Psoas muscle (tissue), 8 donors: Measurements from ENCODE around the gene C18orf63. TPM values are rescaled to one million over a fixed set of nuclear protein-coding genes. Genes with fewer than 3 reads are reported as not detected.
"Not testable (repeated sequence)": the region's sequence is repeated elsewhere in the genome, so short reads cannot be mapped to it uniquely, and the experiment has no call there.

Source experiments
- ATAC-seq, 4 donors: fragments of 200-7000 bp; cut with Tn5 transposase; one replicate each; pipeline ENCODE4 v1.9.1; 2020; ENCODE audit warnings: moderate library complexity in 3 of 4, mild to moderate bottlenecking in 2 of 4
- DNase-seq, 2 donors: peaks; one replicate each; pipeline ENCODE4 v3.0.0-alpha.2; 2020
- H3K27ac ChIP-seq: fragments of 200-600 bp; one replicate; pipeline ENCODE4 v1.8.0; 2022
- H3K27me3 ChIP-seq, 3 donors: fragments of 200-600 bp in 1 of 3; one replicate each; pipeline versions ENCODE4 v1.6.1 to v1.8.0; 2013 to 2022; ENCODE audit warnings: low read length in 2 of 3, mild to moderate bottlenecking in 2 of 3, moderate library complexity in 1 of 3; ENCODE audit not compliant: insufficient read depth in 3 of 3
- H3K36me3 ChIP-seq, 2 donors: fragments of 200-600 bp in 1 of 2; one replicate each; pipeline versions ENCODE4 v1.6.1 to v1.8.0; 2013 to 2022; ENCODE audit warnings: low read depth in 1 of 2, mild to moderate bottlenecking in 1 of 2, moderate library complexity in 1 of 2; ENCODE audit not compliant: insufficient read depth in 1 of 2
- H3K4me1 ChIP-seq: fragments of 200-600 bp; one replicate; pipeline ENCODE4 v1.8.0; 2022
- H3K4me3 ChIP-seq: fragments of 200-600 bp; one replicate; pipeline ENCODE4 v1.8.0; 2022; ENCODE audit warnings: mild to moderate bottlenecking
- H3K9me3 ChIP-seq: fragments of 200-600 bp; one replicate; pipeline ENCODE4 v1.8.0; 2022
- CTCF ChIP-seq: fragments of 200-600 bp; IDR thresholded peaks from one replicate; pipeline ENCODE4 v1.8.0; 2022; ENCODE audit warnings: antibody characterized with exemption
- WGBS, 3 donors: extraction: QIAGEN DNeasy Blood & Tissue Kit; methylation state at CpG; one replicate each; pipeline versions ENCODE4 v1.1.6 to v1.1.7; 2013; 5-methylcytosine and 5-hydroxymethylcytosine counted together
- intact Hi-C, 2 donors: fragments of 100-400 bp; cut with DNase I; formaldehyde crosslinking; loops; one replicate each; pipeline versions ENCODE4 v1.11.0 to v1.14.2; 2022
- polyA plus RNA-seq, 3 donors: library from polyadenylated mRNA; stranded (reverse); fragments of 200-250 nt; gene quantifications; one replicate each; pipeline ENCODE4 v1.2.3, GENCODE V29; 2013
- total RNA-seq, 4 donors: library from RNA; stranded (reverse); fragmentation: NEBNext Ultra II Directional in 2 of 4; extraction: Animal tissue kit (Norgen Biotek cat#: 25700) in 2 of 4; gene quantifications; one replicate each; pipeline versions ENCODE4 v1.2.1 to v1.2.4, GENCODE V29; 2021 to 2023
- donor health status: healthy with polysubstance abuse.
- donor health status: DM: no; HTN: no; CAD: no; lungs with moderate emphysema.
- donor health status: Bipolar disorder and iron deficiency.
- donor health status: healthy.
- donor health status: DM: yes; HTN: yes; CAD: no.
- donor health status: DM: no; HTN: no; CAD: no.
- donor health status: DM: no; HTN: no; CAD: no.
- donor health status: DM: yes; HTN: yes; CAD: no.

The C18orf63 gene
- total and polyA plus RNA-seq, 7 donors, result not detected

GRCh38 chr18:74291771-74292540 lies 23.7 kb upstream of the C18orf63 start, which contains the start of gene CYB5A:
CYB5A (minus strand) TSS chr18:74291963; CDS start chr18:74291875, 88 bp downstream.
- H3K27ac ChIP-seq, result peak within 1 kb of the TSS; percentile 53
- H3K36me3 ChIP-seq, result no peaks in the 10 kb centered on the region
- ATAC-seq (peak; percentile 99 to 100 (median 99)), DNase-seq (peak; percentile 98 to 99)
- intact Hi-C loops, result loop anchor here (5.0 to 10.0 kb wide), 3 partner anchors 145 to 205 kb away; partner anchors contain the start of genes CNDP2 (in 2 of the 2), FBXO15 (in 2 of the 2) and TIMM21 (in 2 of the 2)
- no peaks in the 10 kb centered on the region for H3K27me3 ChIP-seq
- whole genome bisulfite sequencing, 3 donors, result 0 to 1% (median 0%) methylated on average over 66 to 68 of the region's 68 CpGs
- TF ChIP-seq CTCF, result no peak
- no peaks in the 10 kb centered on the region for H3K9me3 ChIP-seq
- H3K4me3 ChIP-seq, result peak within 1 kb of the TSS; percentile 95
- H3K4me1 ChIP-seq, result no peaks in the 10 kb centered on the region

- no peaks in the 10 kb centered on the region for H3K27me3 ChIP-seq
- DNase-seq (no peak), ATAC-seq (no peak)
- H3K36me3 ChIP-seq, result no peaks in the 10 kb centered on the region
- intact Hi-C loops, result loop anchor here (5.0 to 10.0 kb wide), 3 partner anchors 145 to 205 kb away; partner anchors contain the start of genes CNDP2 (in 2 of the 2), FBXO15 (in 2 of the 2) and TIMM21 (in 2 of the 2)
- no peaks in the 10 kb centered on the region for H3K9me3 ChIP-seq
- H3K27ac ChIP-seq, result peak overlapping the region; percentile 53
- WGBS, 3 donors, result 6 to 9% (median 7%) methylated on average over 4 of the region's 4 CpGs
- no peaks in the 10 kb centered on the region for H3K4me1 ChIP-seq
- H3K4me3 ChIP-seq, result peak overlapping the region; percentile 95
- no peak for TF ChIP-seq CTCF
These were observed 23.1 kb upstream of the C18orf63 start for GRCh38 chr18:74292541-74292858.

- 93 to 98% (median 93%) methylated on average over 3 of the region's 3 CpGs for WGBS, 3 donors
- intact Hi-C loops, result loop anchor here (5.0 to 10.0 kb wide), 3 partner anchors 146 to 204 kb away; partner anchors contain the start of genes CNDP2 (in 2 of the 2), FBXO15 (in 2 of the 2) and TIMM21 (in 2 of the 2)
These were observed 22.7 kb upstream of the C18orf63 start for GRCh38 chr18:74292982-74293381.

GRCh38 chr18:74294526-74294925 lies 21.1 kb upstream of the C18orf63 start:
- Histone ChIP-seq H3K4me3 (no peak overlapping the region), H3K36me3 (no peaks in the 10 kb centered on the region), H3K4me1 (no peaks in the 10 kb centered on the region), H3K9me3 (no peaks in the 10 kb centered on the region), H3K27me3 (no peaks in the 10 kb centered on the region), H3K27ac (no peak overlapping the region)
- TF ChIP-seq CTCF, result no peak
- DNase-seq (no peak), ATAC-seq (no peak)
- intact Hi-C loops, result loop anchor here (5.0 to 10.0 kb wide), 3 partner anchors 147 to 203 kb away; partner anchors contain the start of genes CNDP2 (in 2 of the 2), FBXO15 (in 2 of the 2) and TIMM21 (in 2 of the 2)
- WGBS, 3 donors, result 84 to 89% (median 85%) methylated on average over 8 of the region's 8 CpGs

More at GRCh38 chr18:74292982-74293381, 22.7 kb upstream of the C18orf63 start:
- not testable (repeated sequence) for H3K9me3 ChIP-seq, H3K4me1 ChIP-seq, DNase-seq, ATAC-seq, H3K27ac ChIP-seq, H3K27me3 ChIP-seq, H3K4me3 ChIP-seq, H3K36me3 ChIP-seq

- Histone ChIP-seq H3K36me3 (no peaks in the 10 kb centered on the region), H3K9me3 (no peaks in the 10 kb centered on the region), H3K27ac (no peak overlapping the region), H3K27me3 (no peaks in the 10 kb centered on the region), H3K4me3 (no peak overlapping the region), H3K4me1 (no peaks in the 10 kb centered on the region)
- no peak for TF ChIP-seq CTCF
- DNase-seq (no peak), ATAC-seq (no peak)
- intact Hi-C loops, result loop anchor here in 1 of 2 donors (10.0 kb wide), 1 partner anchor 196 kb away; the partner anchor contains the start of gene CNDP2
- 76 to 84% (median 81%) methylated on average over 1 of the region's 1 CpG for WGBS, 3 donors
These were observed 16.5 kb upstream of the C18orf63 start for GRCh38 chr18:74299162-74299561.
